ENCODE data around the gene BBS2. TPM values are rescaled to one million over a fixed set of nuclear protein-coding genes. Genes with fewer than 3 reads are reported as not detected.
A peak's percentile ranks its signal among the peaks of the same experiment; 100 is the strongest.

Gene BBS2
- total and polyA plus RNA-seq, 9 of the 15 experiments (the other 6 are each of a cell fraction or from before 2014, with no cell fraction given), result 4.2 to 22.7 (median 10.2) TPM

DNA sequence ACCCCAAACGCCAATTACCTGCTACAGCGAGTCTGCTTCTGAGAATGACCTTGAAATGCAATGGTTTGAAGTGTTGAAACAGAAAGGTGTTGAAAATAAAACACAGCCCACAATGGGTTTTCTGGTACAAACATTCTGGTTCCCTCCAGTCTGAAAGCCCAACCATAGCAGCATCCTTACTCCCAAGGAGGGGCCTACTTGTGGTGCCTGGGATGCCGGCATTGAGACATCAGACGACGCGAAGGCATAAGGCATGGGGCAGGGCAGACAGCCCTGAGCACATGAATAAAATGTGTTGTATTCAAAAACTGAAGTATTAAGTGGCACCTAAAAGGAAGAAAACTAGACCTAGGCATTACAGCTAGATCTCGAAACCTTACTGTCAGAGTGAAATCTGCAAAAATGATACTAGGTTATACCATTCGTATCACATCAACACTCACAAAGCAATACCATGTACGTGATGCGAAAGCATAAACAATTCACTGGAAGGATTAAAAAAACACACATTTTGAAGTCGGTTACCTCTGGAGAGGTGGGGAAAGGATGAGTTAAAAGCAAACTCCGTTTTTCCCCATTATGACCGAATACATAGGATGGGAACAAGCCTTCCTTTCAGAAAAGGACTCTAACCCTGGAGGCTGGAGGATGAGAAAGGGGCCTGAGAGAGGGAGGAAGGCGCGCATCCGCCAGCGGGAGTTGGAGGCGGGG is 69.4 kb downstream of the BBS2 start (continued):
- TF ChIP-seq, protein P1, sequence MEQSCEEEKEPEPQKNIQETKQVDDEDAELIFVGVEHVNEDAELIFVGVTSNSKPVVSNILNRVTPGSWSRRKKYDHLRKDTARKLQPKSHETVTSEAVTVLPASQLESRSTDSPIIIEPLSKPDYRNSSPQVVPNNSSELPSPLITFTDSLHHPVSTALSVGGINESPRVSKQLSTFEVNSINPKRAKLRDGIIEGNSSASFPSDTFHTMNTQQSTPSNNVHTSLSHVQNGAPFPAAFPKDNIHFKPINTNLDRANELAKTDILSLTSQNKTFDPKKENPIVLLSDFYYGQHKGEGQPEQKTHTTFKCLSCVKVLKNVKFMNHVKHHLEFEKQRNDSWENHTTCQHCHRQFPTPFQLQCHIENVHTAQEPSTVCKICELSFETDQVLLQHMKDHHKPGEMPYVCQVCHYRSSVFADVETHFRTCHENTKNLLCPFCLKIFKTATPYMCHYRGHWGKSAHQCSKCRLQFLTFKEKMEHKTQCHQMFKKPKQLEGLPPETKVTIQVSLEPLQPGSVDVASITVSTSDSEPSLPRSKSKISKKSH (CRISPR knock-in tag; IDR thresholded peaks at IDR 0.05), result no peak
- TF ChIP-seq CHD4 (IDR thresholded peaks at IDR 0.05; ENCODE audit: insufficient read depth, insufficient replicate concordance, low read depth, low read length, poor library complexity, severe bottlenecking), result no peak
- TF ChIP-seq, protein P2, sequence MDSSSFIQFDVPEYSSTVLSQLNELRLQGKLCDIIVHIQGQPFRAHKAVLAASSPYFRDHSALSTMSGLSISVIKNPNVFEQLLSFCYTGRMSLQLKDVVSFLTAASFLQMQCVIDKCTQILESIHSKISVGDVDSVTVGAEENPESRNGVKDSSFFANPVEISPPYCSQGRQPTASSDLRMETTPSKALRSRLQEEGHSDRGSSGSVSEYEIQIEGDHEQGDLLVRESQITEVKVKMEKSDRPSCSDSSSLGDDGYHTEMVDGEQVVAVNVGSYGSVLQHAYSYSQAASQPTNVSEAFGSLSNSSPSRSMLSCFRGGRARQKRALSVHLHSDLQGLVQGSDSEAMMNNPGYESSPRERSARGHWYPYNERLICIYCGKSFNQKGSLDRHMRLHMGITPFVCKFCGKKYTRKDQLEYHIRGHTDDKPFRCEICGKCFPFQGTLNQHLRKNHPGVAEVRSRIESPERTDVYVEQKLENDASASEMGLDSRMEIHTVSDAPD (CRISPR knock-in tag; IDR thresholded peaks at IDR 0.05), result no peak
- no peak for TF ChIP-seq NONO (IDR thresholded peaks at IDR 0.05; ENCODE audit: low read depth in 2 of 2, low read length in 1 of 2)
- no peak for TF ChIP-seq PTRF (tag; IDR thresholded peaks at IDR 0.05)
- TF ChIP-seq, protein P3, sequence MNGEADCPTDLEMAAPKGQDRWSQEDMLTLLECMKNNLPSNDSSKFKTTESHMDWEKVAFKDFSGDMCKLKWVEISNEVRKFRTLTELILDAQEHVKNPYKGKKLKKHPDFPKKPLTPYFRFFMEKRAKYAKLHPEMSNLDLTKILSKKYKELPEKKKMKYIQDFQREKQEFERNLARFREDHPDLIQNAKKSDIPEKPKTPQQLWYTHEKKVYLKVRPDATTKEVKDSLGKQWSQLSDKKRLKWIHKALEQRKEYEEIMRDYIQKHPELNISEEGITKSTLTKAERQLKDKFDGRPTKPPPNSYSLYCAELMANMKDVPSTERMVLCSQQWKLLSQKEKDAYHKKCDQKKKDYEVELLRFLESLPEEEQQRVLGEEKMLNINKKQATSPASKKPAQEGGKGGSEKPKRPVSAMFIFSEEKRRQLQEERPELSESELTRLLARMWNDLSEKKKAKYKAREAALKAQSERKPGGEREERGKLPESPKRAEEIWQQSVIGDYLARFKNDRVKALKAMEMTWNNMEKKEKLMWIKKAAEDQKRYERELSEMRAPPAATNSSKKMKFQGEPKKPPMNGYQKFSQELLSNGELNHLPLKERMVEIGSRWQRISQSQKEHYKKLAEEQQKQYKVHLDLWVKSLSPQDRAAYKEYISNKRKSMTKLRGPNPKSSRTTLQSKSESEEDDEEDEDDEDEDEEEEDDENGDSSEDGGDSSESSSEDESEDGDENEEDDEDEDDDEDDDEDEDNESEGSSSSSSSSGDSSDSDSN (IDR thresholded peaks at IDR 0.05; ENCODE audit: borderline replicate concordance in 1 of 2, low read depth in 2 of 2, low read length in 2 of 2), result 0 out of 4 replicates have a peak, but pooled peaks of 1 of the 2 experiments have one; percentile 27
- 0 out of 2 replicates have a peak, but pooled peaks have one; percentile 44 for TF ChIP-seq ESRRA (IDR thresholded peaks at IDR 0.05; ENCODE audit: borderline replicate concordance, low read depth)
- TF ChIP-seq GTF2E2 (tag; IDR thresholded peaks at IDR 0.05), result peak; percentile 16; the same call in 1 of the 2 replicates
- TF ChIP-seq, protein P4, sequence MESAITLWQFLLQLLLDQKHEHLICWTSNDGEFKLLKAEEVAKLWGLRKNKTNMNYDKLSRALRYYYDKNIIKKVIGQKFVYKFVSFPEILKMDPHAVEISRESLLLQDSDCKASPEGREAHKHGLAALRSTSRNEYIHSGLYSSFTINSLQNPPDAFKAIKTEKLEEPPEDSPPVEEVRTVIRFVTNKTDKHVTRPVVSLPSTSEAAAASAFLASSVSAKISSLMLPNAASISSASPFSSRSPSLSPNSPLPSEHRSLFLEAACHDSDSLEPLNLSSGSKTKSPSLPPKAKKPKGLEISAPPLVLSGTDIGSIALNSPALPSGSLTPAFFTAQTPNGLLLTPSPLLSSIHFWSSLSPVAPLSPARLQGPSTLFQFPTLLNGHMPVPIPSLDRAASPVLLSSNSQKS (CRISPR knock-in tag; IDR thresholded peaks at IDR 0.05), result no peak
- no peak for TF ChIP-seq MED1 (CRISPR knock-in tag; IDR thresholded peaks at IDR 0.05; ENCODE audit: borderline replicate concordance)
- TF ChIP-seq BCOR (IDR thresholded peaks at IDR 0.05), result no peak
- no peak for TF ChIP-seq NEUROD1 (IDR thresholded peaks at IDR 0.05; ENCODE audit: borderline replicate concordance, low read depth, low read length, partially characterized antibody)
- TF ChIP-seq, protein P5, sequence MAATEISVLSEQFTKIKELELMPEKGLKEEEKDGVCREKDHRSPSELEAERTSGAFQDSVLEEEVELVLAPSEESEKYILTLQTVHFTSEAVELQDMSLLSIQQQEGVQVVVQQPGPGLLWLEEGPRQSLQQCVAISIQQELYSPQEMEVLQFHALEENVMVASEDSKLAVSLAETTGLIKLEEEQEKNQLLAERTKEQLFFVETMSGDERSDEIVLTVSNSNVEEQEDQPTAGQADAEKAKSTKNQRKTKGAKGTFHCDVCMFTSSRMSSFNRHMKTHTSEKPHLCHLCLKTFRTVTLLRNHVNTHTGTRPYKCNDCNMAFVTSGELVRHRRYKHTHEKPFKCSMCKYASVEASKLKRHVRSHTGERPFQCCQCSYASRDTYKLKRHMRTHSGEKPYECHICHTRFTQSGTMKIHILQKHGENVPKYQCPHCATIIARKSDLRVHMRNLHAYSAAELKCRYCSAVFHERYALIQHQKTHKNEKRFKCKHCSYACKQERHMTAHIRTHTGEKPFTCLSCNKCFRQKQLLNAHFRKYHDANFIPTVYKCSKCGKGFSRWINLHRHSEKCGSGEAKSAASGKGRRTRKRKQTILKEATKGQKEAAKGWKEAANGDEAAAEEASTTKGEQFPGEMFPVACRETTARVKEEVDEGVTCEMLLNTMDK (IDR thresholded peaks at IDR 0.05; ENCODE audit: borderline replicate concordance, insufficient read depth, low read depth, low read length, poor library complexity, severe bottlenecking), result no peak
- TF ChIP-seq, protein P6, sequence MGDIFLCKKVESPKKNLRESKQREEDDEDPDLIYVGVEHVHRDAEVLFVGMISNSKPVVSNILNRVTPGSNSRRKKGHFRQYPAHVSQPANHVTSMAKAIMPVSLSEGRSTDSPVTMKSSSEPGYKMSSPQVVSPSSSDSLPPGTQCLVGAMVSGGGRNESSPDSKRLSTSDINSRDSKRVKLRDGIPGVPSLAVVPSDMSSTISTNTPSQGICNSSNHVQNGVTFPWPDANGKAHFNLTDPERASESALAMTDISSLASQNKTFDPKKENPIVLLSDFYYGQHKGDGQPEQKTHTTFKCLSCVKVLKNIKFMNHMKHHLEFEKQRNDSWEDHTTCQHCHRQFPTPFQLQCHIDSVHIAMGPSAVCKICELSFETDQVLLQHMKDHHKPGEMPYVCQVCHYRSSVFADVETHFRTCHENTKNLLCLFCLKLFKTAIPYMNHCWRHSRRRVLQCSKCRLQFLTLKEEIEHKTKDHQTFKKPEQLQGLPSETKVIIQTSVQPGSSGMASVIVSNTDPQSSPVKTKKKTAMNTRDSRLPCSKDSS (IDR thresholded peaks at IDR 0.05; ENCODE audit: low read depth, partially characterized antibody), result no peak
- no peak for TF ChIP-seq RBM22 (IDR thresholded peaks at IDR 0.05; ENCODE audit: low read depth, low read length, poor library complexity, severe bottlenecking)

All from K562 (cell line).